K562 (cell line): ENCODE data around the gene RPAP2. TPM values are rescaled to one million over a fixed set of nuclear protein-coding genes. Genes with fewer than 3 reads are reported as not detected.

Experiments used
- ARID3A ChIP-seq: IDR thresholded peaks from 2 replicates; pipeline ENCODE4 v1.6.1; 2012; ENCODE audit warnings: low read depth, low read length, improper control_type of control experiment, borderline replicate concordance
- ARNT ChIP-seq, 2 experiments: fragments of 450-650 bp; IDR thresholded peaks; 2 replicates each; pipeline ENCODE4 v1.6.1; 2016; ENCODE audit warnings: mild to moderate bottlenecking in 1 of 2
- ATF4 ChIP-seq: fragments of 450-650 bp; formaldehyde crosslinking; IDR thresholded peaks from 2 replicates; pipeline ENCODE4 v1.4.0; 2022; ENCODE audit warnings: mild to moderate bottlenecking, moderate library complexity
- CBFA2T2 ChIP-seq: fragments of 450-650 bp; conservative IDR thresholded peaks from 2 replicates; pipeline ENCODE4 v1.6.1; 2017; ENCODE audit warnings: mild to moderate bottlenecking
- HOMEZ ChIP-seq: fragments of 250-450 bp; sonication (Bioruptor Pico); IDR thresholded peaks from 2 replicates; pipeline ENCODE4 v1.4.0; 2020; ENCODE audit warnings: mild to moderate bottlenecking, moderate library complexity
- ILF3 ChIP-seq: fragments of 450-650 bp; IDR thresholded peaks from 2 replicates; pipeline ENCODE4 v1.6.1; 2018; ENCODE audit warnings: antibody characterized with exemption, mild to moderate bottlenecking, moderate library complexity, borderline replicate concordance
- MAFF ChIP-seq: IDR thresholded peaks from 2 replicates; pipeline ENCODE4 v1.6.1; 2012; ENCODE audit warnings: low read length, improper control_type of control experiment
- MBD2 ChIP-seq: sonication (generic); IDR thresholded peaks from 2 replicates; pipeline ENCODE4 v1.6.1; 2016; ENCODE audit warnings: low read depth, borderline replicate concordance
- OTX1 ChIP-seq: fragments of 450-650 bp; formaldehyde crosslinking; IDR thresholded peaks from 2 replicates; pipeline ENCODE4 v1.4.0; 2022; ENCODE audit warnings: mild to moderate bottlenecking
- PHB ChIP-seq: fragments of 250-450 bp; sonication (Bioruptor Pico); IDR thresholded peaks from 2 replicates; pipeline ENCODE4 v1.5.0; 2021
- PRPF4 ChIP-seq: fragments of 200-400 bp; formaldehyde crosslinking; IDR thresholded peaks from one replicate; pipeline ENCODE4 v1.6.1; 2017; ENCODE audit warnings: low read length, low read depth, mild to moderate bottlenecking; ENCODE audit not compliant: insufficient read depth, poor library complexity, severe bottlenecking
- RAD21 ChIP-seq, 2 experiments: fragments of 250-450 bp in 1 of 2; fragments of 450-650 bp in 1 of 2; sonication (Bioruptor Pico) in 1 of 2; formaldehyde crosslinking in 1 of 2; IDR thresholded peaks in 1 of 2; conservative IDR thresholded peaks in 1 of 2; 2 replicates each; pipeline versions ENCODE4 v1.4.0 to v1.8.0; 2020 to 2022; ENCODE audit warnings: mild to moderate bottlenecking in 2 of 2, moderate library complexity in 1 of 2
- RREB1 ChIP-seq: fragments of 250-450 bp; sonication (Bioruptor Pico); IDR thresholded peaks from 2 replicates; pipeline ENCODE4 v1.4.0; 2020
- SRSF7 ChIP-seq: fragments of 200-400 bp; formaldehyde crosslinking; optimal IDR thresholded peaks from 2 replicates; pipeline ENCODE3; 2017; ENCODE audit warnings: mild to moderate bottlenecking, low read depth, low read length
- YBX1 ChIP-seq: fragments of 450-650 bp; IDR thresholded peaks from 2 replicates; pipeline ENCODE4 v1.7.1; 2016; ENCODE audit warnings: mild to moderate bottlenecking
- ZKSCAN8 ChIP-seq: fragments of 200-800 bp; sonication (Bioruptor generic); IDR thresholded peaks from 2 replicates; pipeline ENCODE4 v1.6.1; 2016; ENCODE audit warnings: missing genetic modification characterization, missing compliant biosample characterization
- ZNF212 ChIP-seq: fragments of 450-650 bp; formaldehyde crosslinking; IDR thresholded peaks from 2 replicates; pipeline ENCODE4 v1.4.0; 2020; ENCODE audit warnings: mild to moderate bottlenecking
- ZNF584 ChIP-seq: fragments of 200-800 bp; sonication (Bioruptor generic); IDR thresholded peaks from 2 replicates; pipeline ENCODE4 v1.6.1; 2016; ENCODE audit warnings: low read depth, mild to moderate bottlenecking, missing genetic modification characterization, missing compliant biosample characterization
- ZNF707 ChIP-seq: fragments of 250-450 bp; sonication (Bioruptor Pico); conservative IDR thresholded peaks from 2 replicates; pipeline ENCODE4 v1.8.0; 2022; ENCODE audit warnings: inconsistent platforms, mild to moderate bottlenecking, moderate library complexity
- polyA plus RNA-seq, 8 experiments: library from polyadenylated mRNA; depleted of rRNA in 4 of 8; stranded (reverse) in 5 of 8; unstranded in 3 of 8; fragments of >200 nt; fragmentation: Nextera tagmentation in 2 of 8; fragmentation: Illumina TruSeq in 1 of 8; extraction: Ambion mirVana in 2 of 8; extraction: Trizol in 1 of 8; gene quantifications; 2 replicates each; pipeline versions ENCODE4 v1.2.1 to v1.2.3, GENCODE V29; 2011 to 2014; ENCODE audit warnings: inconsistent platforms in 1 of 8, missing spikeins in 1 of 8
- total RNA-seq, 7 experiments: library from RNA; depleted of rRNA in 6 of 7; stranded (reverse); fragments of >200 nt in 6 of 7; fragmentation: Illumina TruSeq in 2 of 7; extraction: Trizol in 2 of 7; gene quantifications; 2 replicates each; pipeline versions ENCODE4 v1.2.1 to v1.2.3, GENCODE V29; 2011 to 2021; ENCODE audit warnings: low replicate concordance in 1 of 7

RPAP2 gene
- total and polyA plus RNA-seq, 9 of the 15 experiments (the other 6 are each of a cell fraction or from before 2014, with no cell fraction given) = 6.2 to 41.7 (median 28.7) TPM

- peak; percentile 59; the same call in 1 of the 2 replicates for TF ChIP-seq ARID3A
- TF ChIP-seq YBX1 = no peak
- no peak for TF ChIP-seq ZNF707
- TF ChIP-seq MBD2 = peak; percentile 74
- no peak for TF ChIP-seq RREB1 (CRISPR knock-in tag)
- TF ChIP-seq ZNF212 (CRISPR knock-in tag) = no peak
- TF ChIP-seq ZNF584 (CRISPR knock-in tag) = 0 out of 2 replicates have a peak, but pooled peaks have one; percentile 65
- TF ChIP-seq ARNT (IDR thresholded peaks at IDR 0.05) = no peak
- 0 out of 2 replicates have a peak, but pooled peaks have one; percentile 36 for TF ChIP-seq OTX1
- TF ChIP-seq MAFF = peak; percentile 44; the same call in 1 of the 2 replicates
- no peak for TF ChIP-seq RAD21 (CRISPR knock-in tag; conservative IDR thresholded peaks at IDR 0.05 in 1 of 2, IDR thresholded peaks at IDR 0.05 in 1 of 2)
- TF ChIP-seq CBFA2T2 = peak; percentile 95
- TF ChIP-seq HOMEZ = no peak
- TF ChIP-seq ILF3 = no peak
- TF ChIP-seq ATF4 = peak; percentile 31; the same call in 1 of the 2 replicates
- TF ChIP-seq PHB (CRISPR knock-in tag) = no peak
- no peak for TF ChIP-seq PRPF4
- no peak for TF ChIP-seq SRSF7
- TF ChIP-seq ZKSCAN8 (CRISPR knock-in tag) = peak; percentile 54; the same call in 1 of the 2 replicates
These were observed 147.7 kb downstream of the RPAP2 start (continued) for GRCh38 chr1:92446546-92446945.
